Measurements from ENCODE around the gene MAPK7. TPM values are rescaled to one million over a fixed set of nuclear protein-coding genes. Genes with fewer than 3 reads are reported as not detected.
A peak's percentile ranks its signal among the peaks of the same experiment; 100 is the strongest.

MAPK7 gene
- total RNA-seq, 1 experiment from 2014 or later, result 4.1 TPM

DNA sequence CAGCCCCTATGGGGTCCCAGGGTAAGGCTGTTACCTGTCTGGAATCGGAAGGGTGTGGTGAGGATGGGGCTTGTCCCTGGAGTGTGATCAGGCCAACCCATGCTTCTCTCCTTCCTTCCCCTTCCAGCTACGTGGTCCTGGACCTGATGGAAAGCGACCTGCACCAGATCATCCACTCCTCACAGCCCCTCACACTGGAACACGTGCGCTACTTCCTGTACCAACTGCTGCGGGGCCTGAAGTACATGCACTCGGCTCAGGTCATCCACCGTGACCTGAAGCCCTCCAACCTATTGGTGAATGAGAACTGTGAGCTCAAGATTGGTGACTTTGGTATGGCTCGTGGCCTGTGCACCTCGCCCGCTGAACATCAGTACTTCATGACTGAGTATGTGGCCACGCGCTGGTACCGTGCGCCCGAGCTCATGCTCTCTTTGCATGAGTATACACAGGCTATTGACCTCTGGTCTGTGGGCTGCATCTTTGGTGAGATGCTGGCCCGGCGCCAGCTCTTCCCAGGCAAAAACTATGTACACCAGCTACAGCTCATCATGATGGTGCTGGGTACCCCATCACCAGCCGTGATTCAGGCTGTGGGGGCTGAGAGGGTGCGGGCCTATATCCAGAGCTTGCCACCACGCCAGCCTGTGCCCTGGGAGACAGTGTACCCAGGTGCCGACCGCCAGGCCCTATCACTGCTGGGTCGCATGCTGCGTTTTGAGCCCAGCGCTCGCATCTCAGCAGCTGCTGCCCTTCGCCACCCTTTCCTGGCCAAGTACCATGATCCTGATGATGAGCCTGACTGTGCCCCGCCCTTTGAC is 2.4 kb downstream of the MAPK7 start:
- no peak for DNase-seq (ENCODE audit: low read depth)

DNA sequence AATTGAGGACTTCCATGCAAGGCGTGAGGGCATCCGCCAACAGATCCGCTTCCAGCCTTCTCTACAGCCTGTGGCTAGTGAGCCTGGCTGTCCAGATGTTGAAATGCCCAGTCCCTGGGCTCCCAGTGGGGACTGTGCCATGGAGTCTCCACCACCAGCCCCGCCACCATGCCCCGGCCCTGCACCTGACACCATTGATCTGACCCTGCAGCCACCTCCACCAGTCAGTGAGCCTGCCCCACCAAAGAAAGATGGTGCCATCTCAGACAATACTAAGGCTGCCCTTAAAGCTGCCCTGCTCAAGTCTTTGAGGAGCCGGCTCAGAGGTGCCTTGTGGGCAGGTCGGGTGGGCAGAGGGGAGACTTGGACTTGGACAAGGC is 3.1 kb downstream of the MAPK7 start:
- no peak for DNase-seq (ENCODE audit: low read depth)

DNA sequence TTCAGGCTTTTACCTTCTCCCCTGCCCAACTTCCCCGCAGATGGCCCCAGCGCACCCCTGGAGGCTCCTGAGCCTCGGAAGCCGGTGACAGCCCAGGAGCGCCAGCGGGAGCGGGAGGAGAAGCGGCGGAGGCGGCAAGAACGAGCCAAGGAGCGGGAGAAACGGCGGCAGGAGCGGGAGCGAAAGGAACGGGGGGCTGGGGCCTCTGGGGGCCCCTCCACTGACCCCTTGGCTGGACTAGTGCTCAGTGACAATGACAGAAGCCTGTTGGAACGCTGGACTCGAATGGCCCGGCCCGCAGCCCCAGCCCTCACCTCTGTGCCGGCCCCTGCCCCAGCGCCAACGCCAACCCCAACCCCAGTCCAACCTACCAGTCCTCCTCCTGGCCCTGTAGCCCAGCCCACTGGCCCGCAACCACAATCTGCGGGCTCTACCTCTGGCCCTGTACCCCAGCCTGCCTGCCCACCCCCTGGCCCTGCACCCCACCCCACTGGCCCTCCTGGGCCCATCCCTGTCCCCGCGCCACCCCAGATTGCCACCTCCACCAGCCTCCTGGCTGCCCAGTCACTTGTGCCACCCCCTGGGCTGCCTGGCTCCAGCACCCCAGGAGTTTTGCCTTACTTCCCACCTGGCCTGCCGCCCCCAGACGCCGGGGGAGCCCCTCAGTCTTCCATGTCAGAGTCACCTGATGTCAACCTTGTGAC is 3.6 kb downstream of the MAPK7 start:
- DNase-seq (ENCODE audit: low read depth), result no peak

DNA sequence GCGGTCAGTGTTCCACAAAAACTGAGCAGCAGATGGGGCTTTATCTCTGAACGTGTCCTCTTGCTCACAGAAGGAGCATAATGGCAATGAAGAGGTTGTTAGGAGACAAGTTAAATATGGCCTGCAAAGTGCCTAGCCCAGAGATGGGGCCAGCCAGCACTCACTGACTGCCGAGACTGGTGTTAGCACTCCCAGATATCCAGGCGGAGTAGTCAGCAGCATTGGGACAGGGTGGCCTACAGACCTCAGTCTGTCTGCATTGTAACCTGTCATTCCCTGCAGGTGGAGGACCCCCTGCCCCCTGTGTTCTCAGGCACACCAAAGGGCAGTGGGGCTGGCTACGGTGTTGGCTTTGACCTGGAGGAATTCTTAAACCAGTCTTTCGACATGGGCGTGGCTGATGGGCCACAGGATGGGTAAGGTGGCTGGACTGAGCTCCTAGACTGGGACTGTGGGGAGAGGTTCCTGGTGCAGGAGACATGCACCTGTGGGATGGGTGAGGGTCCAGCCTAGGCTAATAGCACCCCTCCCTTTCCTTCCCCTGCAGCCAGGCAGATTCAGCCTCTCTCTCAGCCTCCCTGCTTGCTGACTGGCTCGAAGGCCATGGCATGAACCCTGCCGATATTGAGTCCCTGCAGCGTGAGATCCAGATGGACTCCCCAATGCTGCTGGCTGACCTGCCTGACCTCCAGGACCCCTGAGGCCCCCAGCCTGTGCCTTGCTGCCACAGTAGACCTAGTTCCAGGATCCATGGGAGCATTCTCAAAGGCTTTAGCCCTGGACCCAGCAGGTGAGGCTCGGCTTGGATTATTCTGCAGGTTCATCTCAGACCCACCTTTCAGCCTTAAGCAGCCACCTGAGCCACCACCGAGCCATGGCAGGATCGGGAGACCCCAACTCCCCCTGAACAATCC is 4.5 kb downstream of the MAPK7 start:
- no peak for DNase-seq (ENCODE audit: low read depth)

DNA sequence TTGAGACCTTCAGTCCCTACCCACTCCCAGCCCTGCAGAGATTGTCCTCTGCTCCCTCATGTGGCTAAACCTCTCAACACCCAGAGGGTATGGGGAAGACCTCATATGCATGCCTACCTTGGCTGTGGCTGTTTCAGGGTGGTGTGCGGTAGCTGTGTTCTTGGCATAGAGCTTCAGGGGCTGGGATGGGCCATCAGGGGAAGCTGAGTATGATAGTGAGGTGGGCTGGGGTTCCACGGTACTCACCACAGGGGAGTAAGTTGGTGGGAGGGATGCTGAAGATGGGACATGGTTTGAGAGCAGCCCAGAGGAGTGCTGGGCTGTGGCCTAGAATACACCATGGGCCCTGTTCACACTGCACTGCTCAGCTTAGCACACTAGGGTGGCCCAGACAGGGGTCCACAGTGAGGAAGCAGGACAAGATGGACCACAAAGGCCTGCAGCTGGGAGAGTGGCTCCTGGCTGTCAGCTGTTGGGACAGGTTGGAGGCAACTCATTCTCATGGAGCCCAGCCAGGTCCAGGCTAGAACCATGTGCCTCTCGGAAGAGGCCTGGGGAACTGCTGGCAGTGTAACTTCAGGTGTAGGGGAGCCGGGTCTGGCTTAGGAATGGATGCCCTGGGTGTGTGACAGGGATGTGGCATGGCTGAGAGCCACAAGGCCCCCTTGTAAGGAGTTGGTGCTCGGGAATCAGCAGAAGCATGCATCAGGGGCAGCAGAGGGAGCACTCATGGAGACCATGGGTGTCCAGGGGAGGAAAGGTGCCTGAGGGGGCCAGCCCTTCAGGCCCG is 5.6 kb downstream of the MAPK7 start:
- no peak for DNase-seq (ENCODE audit: low read depth)

DNA sequence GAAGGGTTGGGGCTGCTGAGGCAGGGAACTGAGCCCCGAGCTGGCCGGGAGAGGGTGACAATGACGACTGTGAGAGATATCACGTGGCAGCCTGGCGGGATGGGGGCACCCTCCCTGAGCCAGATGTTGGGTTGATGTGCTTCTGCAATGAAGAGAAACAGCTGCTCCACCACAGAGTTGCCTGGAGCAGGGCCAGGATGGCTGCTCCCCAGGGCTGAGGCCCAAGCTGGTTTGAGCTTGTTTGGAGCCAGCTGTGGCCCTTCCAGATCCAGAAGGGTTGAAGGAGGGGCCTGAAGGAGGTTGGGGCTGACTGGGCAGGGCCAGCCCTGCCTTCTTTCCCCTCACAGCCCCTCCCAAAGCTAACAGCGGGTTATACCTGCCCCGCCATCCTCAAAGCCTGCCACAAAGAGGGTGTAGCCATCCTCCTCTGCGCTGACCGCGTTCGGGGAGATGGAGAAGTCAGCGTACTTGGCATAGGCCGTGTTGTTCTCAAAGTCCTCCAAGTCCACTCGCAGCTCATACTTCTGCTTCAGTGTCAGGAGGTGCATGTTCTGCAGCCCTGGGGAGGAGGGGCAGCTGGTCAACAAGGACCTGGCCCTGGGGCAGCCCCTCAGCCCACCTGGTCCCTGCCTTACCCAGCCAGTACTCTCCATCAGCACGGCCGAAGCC is 6.6 kb downstream of the MAPK7 start:
- peak; percentile 82 for DNase-seq (ENCODE audit: low read depth)

DNA sequence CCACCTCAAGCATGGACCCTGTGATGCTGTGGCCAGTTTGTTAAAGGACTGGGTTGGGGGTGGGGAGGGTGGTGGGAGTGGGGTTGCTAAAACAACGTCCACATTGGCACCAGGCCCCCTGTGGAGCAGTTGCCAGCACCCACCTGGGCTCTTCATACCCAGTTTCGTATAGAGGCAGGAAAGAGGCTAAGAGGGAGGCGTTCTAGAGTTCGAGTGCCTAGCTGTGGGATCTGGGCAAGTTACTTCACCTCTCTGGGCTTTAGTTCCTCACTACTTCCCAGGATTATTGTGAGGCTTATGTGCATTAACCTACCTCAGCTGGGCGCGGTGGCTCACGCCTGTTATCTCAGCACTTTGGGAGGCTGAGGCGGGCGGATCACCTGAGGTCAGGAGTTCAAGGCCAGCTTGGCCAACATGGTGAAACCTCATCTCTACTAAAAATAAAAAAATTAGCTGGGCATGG is 7.3 kb downstream of the MAPK7 start:
- no peak for DNase-seq (ENCODE audit: low read depth)

DNA sequence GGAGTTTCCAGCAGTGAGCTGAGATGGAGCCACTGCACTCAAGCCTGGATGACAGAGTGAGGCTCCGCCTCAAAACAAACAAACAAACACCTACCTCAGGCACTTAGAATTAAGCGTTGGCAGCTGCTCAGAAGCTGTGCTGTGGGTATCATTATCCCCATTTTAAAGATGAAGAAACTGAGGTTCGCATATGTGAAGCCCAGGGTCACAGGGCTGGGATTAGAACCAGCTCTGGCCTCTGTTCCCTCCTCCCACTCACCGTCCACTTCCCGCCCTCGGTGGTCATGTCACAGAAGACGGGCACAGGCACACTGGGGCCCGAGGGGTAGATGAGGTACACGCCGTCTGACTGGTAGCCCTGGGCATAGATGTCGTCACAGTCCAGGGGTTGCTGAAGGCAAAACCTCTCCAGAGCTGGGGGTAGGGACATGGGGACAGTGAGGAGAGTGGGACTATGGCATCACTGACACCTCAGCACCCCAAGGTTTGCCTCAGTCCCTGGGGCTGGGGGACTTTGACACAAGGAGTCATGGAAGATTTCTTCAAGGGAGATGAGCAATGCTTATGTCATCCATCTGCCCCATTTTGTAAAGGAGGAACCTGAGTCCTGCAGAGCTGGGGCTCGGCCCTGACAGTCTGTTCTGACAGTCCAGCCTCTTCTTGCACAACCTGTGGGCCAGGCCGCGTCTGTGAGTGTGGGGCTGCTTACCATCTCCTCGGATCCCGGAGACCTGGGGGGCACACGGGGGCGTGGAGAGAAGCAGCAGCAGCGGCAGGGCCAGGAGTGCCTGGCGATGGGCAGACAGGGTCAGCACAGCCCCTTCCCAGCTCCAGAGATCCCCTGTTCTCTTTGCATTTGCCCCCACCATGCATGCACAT is 8.0 kb downstream of the MAPK7 start:
- peak; percentile 77 for DNase-seq (ENCODE audit: low read depth)

DNA sequence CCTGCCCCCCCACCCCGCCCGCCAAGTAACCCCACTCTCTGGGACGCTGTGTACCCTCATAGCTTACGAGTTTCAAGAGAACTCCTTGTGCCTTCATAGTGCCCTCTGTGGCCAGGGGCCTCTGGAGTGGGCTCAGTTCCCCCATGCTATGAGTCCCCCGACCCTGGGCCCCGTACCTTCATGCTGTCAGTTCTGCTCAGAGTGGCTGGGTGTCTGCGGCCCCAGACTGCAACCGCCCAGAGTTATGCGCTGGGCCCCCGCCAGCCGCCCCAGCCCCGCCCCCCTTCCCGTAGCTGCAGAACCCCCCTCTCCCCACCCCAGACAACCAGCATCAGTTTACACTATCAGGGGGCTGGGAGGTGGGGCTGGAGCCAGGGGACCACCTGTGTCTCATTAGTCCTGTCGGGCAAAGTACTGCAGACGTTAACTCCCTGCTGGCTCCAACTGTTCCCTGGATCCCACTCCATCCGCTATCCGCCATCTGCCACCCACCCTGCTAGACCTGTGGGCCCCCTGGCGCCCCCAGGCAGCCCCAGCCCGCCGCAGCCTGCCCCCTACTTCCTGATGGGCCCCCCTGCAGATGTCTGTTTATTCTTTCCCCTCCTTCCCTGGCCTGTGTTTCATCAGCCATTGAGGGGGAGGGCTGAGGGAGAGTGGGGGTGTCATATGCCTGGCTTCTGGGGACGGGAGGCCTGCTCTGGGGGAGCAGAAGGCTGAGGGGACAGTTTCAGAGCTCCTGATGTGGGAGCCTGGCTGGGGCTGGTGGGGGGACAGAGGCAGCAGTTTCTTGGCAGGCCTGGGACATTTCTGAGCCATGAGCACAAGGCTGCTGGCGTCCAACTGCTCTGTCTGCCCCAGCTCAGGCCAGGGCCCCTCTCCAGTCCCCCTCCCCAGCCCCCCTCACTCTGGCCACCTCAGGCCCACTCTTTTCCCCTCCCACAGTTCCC is 8.9 kb downstream of the MAPK7 start, which contains the start of gene MFAP4:
Gene MFAP4 (minus strand): TSS at position 217 of the 947 bp plus-strand sequence. CDS start 35 bp downstream, at position 182.
- peak; percentile 71 for DNase-seq (ENCODE audit: low read depth)

DNA sequence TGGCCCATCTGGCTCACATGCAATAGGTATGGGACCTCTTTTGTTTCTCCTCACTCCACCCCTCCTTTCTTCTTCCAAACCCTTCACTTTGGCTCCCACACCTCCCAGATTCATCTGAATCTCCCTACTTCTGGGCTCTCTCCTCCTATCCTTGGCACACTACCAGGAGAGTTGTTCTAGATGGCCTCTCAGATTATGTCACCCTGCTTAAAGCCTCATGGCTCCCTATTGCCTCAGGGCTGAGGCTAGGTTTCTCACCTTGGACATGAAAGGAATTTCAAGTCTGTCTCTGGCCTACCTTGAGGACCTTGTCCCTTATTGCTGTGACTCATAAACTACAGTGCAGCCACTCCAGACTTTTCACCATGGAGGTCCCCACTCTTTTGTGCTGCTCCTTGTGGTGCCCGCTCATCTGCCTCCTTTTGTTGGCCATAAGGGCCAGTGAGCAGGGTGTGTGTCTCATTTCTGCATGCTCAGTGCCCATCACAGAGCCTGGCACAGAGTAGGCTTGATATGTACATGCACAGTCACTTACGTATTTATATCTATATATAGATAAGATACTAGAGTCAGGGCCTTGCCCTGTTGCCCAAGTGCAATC is 9.7 kb downstream of the MAPK7 start:
- peak; percentile 58 for DNase-seq (ENCODE audit: low read depth)

DNA sequence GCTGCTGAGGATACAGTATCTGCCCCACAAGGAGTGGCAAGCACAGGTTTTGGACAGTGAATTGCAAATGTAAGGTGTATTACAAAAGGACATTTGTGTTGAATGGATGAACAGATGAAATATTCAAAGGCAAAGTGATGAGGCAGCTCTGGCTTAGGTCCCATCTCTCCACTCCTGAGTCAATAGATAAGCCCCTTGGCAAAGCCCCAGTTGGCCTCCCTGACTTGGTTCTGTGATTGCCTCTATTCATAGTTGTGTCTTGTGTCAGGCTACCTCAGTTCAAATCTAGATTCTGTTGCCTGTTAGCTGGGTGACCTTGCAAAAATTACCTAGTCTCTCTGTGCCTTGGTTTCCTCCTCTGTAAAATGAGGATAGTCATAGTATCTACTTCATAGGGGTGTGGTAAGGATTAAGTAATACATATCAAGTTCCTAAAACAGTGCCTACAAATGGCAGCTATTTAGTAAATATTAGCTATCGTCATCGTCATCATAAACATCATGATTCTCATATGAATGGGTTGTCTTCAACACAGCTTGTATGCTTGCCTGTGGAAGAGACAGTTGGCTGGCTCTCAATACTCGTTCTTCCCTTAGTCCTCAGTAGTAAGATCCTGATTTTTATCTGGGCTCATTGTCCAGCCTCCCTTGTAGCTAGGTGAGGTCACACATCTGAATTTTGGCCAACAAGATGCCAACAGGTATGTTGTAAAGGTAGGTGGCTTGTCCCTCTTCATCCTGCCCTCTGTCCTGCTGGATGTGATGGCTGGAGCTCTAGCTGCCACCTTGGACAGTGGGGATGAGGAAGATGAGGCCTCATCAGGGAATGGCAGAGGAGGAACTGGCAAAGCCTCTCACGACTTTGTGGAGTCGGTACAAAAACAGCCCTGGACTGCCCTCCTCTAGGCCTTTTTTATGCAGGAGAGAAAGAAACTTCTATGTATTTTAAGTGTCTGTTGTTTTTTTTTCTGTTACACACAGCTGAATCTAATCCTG is 10.8 kb downstream of the MAPK7 start:
- no peak for DNase-seq (ENCODE audit: low read depth)

DNA sequence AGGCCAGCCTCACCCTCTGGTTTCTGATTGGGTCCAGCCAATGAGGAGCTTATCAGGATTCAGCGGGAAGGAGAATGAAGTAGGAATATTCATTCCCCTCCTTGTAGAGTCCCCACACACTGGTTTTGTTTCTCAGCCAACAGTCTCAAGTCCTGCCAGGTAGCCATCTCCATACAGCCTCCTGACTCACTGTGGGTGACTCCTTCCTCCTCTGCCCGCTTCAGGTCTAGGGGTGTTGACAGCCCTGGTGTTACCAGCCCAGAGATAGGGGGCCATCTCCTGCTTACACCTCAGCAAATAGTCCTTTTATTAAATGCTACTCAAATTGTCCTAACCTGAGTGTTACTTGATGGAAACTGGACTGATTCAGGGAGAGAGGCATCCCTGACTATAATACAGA is 12.7 kb downstream of the MAPK7 start:
- no peak for DNase-seq (ENCODE audit: low read depth)

DNA sequence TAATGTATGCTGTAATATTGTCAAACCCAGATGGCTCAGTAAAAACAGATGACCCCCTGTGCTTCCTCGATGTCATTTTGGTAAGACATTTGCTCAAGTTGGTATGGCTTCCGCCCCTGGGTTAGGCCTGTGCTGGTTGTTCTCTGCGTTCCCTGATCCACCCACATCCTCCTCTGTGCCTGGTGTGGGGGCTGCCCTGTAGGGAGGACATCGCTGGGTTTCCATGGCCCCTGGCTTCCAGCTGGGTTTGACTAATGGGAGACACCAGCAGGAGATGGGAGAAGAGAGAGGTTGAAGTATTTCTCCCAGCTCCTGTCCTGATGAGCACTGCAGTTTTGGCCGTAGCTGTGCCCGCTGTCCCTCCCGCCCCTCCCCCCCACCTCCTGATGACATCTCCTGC is 13.1 kb downstream of the MAPK7 start:
- no peak for DNase-seq (ENCODE audit: low read depth)

DNA sequence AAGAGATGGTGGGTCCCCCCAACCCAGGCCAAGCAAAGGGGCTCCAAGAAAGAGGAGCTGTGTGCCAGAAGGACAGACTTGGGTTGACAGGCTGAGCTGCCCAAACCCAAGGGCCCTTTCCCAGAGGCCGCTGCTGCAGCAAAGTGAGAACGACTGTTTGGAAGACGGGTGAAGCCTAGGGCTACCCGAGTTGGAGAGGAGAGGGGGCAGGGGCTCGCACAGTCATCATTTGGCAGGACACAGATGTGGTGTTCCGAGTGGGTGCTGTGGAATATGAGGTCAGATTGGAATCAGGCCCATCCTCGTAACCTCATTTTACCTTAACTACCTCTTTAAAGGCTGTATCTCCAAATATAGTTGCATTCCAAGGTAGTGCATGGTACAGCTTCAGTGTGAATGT is 14.0 kb downstream of the MAPK7 start:
- DNase-seq (ENCODE audit: low read depth), result no peak

DNA sequence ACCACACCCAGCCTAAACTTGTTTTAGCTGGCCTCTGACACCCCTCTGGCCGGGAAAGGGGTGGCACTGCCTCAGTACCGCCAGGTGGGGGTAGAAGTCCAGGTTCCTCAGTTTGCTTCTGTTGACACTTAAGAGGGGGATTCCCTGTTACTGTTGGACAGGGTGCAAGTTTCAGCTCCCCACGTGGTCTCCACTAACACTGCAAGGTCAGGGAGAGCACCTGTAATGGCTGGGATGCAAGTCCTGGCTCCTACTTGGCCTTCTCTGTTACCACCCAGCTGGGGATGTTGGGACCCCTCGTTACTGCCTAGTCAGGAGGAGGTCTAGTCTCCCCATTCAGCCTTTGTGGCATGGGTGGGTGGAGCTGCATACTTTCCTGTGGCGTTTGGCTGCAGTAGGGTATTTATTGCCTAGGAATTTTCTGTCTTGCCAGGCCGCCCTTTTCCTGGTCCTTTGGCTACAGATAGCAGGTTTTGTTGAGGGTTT is 19.3 kb downstream of the MAPK7 start:
- DNase-seq (ENCODE audit: low read depth), result no peak

DNA sequence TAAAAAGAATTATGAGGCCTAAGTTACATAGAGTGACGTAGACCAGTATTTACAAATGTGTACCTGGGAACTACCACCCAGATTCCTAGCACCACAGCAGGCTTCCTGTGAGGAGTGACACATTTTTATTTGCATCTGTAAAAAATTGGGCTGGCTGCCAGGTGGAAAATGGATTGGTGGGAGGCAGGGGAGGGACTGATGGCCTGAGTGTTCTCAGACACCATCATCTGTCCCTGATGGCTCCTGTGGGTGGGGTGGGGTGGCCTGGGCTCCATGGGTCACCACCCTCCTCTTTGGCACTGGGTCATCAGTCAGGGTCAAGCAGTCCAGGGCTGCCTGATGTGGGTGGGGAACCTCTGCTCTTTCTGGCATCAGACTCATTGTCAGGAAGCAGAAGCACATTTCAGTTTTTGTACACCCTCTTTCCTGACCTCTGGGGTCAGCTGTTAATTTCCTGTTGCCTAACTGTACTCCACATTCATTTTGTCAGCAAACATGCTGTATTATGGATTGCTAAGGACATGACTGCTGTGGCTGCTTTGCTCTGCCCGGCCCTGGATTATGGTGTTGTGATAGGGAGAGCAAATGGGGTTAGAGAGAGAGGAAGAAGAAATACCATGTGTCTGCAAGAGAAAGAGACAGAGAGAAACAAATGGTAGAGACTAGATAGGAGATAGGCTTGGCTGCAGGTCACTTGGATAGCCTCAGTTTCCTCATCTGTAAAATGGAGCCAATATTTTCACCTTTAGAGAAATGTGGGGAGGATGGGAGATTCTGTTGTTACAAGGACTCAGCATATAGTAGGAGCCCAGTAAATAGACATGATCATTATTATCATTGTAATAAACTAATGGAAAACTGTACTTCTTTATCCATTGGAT is 20.2 kb downstream of the MAPK7 start:
- no peak for DNase-seq (ENCODE audit: low read depth)
